Stimulated activated CD4-positive, alpha-beta T cell treated with anti-CD3 and anti-CD28 coated beads, Interleukin-4, amount 100 ng/mL, for 24 hours (primary cell): ENCODE data around the gene PCMT1.
"Not testable (repeated sequence)": the region's sequence is repeated elsewhere in the genome, so short reads cannot be mapped to it uniquely, and the experiment has no call there.

Experiments used
- DNase-seq: peaks from one replicate; pipeline ENCODE4 v3.0.0-alpha.2; 2020

Gene PCMT1

DNA sequence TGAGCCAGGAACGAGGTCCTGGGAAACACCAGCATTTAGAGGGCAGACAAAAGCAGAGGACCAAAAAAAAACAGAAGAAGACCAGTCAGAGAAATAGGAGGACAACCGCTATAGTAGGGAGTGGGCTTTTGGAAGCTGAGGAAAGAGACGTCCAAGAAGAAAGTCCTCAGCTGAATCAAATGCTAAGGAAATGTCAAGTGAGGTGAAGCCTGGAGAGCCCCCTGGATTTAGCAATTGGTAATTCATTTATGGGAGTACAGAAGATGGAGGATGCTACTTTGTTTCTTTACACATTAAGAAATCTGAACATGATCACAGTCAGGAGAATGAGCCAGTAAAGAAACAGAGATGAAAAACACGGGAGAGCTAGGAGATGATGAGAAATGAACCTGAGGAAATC, 73.5 kb downstream of the PCMT1 start:
- DNase-seq: no peak

DNA sequence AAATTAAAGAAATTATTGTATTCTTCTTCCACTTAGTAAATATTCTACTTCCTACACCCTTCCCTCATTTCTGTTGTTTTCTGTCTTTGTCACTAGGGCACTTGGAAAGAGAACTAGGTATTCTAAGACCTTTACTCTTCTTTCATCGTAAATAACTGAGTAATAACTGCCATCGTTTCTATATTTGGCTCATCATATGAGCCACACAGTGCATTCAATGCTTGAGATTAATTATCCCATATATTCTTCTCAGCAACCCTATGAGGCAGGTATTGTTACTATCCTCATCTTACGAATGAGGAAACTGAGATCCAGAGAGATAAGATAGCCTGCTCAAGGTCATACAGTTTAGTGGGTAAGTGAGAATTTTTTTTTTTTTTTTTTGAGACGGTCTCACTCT, 75.8 kb downstream of the PCMT1 start:
- DNase-seq: no peak

DNA sequence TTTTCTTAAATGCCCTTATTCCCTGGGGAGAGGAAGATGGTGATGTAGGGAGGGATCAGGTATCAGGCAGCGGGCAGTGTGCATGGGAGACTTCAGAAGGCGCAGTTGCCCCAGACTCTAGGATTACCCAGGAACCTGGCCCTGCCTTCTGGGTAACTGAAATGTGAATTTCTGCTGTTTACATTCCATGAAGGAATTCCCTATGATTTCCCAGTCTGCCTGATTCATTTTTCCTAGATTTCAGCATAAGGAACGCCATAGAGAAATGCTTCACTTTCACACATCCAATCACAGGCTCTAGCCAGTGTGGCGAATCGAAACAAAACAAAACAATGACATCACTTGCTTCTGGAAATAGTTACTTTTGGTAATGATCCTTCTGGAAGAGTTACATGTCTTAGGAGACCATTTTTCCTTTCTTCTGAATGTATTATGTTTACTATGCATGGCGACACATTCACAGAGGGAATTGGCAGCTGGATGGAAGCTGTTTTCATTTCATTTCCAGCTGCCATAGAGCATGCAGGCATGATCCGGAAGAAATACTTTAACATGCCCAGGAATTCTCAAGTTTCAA, 81.3 kb downstream of the PCMT1 start:
- no peak for DNase-seq

DNA sequence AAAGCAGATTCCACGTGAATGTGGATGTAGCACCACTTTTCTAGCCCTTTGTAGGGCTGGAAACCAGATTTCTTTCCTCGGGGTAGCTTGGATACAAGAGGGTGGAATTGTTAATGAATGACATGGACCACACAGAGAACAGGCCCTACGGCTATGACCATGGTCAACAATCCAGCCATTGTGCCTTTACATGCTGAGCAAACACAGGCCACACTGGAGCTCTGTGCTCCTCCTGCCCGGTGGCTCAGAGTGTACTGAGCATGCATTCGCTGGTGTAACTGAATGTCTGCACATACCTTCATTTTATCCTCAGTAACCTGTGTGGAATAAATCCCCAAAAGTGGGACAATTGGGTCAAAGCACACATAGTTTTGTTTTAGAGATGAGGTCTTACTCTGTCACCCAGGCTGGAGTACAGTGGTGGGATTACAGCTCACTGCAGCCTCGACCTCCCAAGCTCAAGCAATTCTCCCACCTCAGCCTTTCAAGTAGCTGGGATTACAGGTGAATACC, 81.8 kb downstream of the PCMT1 start:
- no peak for DNase-seq

DNA sequence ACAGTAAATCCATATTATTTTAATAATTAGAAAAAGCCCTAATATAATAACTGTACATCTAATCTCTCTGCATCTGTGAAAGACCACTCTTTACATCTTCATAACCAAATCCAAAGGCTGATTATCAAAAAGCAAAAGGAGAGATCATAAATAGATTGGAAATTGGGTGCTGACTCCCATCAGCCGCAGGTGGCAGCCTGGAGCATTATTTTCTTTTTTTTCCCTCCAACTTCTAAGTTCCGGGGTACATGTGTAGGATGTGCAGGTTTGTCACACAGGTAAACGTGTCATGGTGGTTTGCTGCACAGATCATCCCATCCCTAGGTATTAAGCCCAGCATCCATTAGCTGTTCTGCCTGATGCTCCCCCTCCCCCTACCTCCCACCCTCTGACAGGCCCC, 84.1 kb downstream of the PCMT1 start:
- no peak for DNase-seq

DNA sequence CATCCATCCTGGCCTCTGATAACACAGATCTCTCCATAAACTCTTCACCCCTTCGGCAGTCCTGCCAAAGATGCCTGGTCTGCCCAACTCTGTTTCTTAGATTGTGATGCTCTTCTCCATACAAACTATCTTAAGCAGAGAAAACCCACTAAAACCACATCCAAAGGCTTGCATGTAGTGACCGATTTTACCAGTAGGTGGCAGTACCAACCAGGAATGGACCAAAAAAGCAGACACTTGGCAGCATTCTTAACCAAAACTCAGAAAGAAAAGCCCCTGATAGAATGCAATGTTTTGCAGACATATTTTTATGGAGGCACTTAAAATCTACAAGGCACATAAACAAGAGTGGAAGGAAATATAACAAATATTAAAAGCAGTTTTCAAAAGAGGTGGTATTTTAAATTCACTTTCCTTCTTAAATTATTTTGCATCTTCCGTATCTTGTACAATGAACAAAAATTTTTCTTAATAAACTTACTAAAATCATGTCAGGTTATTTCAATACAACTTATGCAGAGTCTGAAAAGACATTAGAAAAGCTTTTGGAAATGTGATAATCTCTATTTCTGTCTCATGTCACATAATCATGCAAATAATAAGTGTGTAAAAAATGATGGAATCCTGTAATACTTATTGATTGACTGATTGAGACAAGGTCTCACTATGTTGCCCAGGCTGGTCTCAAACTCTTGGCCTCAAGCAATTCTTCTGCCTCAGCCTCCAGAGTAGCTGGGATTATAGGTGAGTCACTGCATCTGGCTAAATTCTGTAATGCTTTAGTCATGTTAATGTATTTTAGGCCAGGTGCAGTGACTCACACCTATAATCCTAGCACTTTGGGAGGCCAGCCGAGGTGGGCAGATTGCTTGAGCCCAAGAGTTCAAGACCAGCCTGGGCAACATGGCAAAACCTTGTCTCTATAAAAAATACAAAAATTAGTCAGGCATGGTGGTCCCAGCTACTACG, 85.3 kb downstream of the PCMT1 start:
- DNase-seq: peak; percentile 76

DNA sequence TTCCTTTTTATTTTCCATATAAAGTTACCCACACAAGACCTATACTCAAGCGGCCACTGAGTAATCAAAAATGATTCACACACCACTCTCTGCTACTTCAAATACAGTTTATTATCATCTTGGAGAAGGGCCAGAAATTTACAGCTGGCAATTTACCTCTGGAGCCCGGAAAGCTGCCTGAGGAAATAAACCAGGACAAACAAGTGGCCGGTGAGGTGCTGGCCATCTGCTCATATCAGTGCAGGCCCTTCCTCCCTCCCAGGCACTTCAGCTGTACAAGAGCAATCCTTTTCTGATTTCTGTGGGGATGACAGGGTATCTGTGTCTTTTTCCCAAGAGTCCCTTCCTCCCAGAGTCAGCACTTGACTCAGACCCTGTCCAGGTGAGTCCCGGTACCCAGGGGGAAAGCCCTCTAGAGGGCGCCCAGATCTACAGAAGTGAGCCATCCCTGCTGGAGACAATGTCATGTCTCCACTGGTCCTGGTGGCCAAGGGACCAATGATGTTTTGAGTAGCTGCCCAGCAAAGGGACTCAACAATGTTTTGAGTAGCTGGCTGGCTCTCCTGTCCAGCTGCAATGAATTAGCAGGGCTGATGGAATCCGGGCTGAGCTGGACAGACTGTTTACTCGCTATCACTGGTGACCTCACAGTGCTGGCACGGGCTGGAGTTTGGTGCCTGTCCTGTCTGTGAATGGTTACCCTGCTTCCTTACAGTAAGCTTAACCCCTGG, 91.0 kb downstream of the PCMT1 start:
- peak; percentile 53 for DNase-seq

DNA sequence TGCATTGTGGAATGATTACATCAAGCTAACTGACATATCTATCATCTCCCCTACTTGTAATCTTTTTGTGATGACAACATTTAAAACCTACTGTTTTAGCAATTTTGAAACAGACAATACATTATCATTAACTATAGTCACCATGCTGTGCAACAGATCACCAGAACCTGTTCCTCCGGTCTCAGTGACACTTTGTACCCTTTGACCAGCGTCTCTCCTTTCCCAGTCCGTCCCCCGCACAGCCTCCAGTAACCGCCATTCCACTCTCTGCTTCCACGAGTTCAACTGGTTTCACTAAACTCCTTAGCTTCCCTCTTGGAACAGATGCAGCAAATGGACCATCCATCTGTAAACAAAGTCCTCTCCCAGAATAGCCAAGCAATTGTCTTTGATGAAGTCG, 92.8 kb downstream of the PCMT1 start:
- no peak for DNase-seq

DNA sequence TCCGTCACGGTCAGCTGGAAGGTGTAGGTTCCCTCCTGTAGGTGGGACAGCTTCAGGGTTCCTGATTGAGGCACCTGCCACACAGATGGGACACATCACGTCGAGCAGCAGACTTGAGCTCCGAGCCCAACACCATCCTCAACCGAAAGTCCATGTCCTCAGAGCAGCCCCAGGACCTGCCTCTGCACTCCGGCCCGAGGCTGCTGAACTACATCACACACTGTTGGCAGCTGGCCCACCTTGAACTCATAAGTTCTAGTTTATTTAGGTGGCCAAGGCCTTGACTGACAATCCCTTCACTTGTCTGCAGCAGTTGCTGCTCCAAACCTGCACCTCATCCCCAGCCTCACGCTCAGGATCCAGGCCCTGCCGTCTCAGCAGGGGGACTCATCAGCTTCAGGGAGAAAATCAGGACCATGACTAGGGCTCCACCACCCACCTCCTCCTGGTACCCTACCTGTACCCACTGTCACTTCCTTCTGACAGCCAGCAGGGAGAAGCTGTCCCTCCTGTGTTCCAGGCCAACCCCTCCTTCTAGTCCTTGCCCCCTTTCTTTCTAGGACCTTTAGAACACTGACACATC, 93.6 kb downstream of the PCMT1 start:
- DNase-seq: no peak

DNA sequence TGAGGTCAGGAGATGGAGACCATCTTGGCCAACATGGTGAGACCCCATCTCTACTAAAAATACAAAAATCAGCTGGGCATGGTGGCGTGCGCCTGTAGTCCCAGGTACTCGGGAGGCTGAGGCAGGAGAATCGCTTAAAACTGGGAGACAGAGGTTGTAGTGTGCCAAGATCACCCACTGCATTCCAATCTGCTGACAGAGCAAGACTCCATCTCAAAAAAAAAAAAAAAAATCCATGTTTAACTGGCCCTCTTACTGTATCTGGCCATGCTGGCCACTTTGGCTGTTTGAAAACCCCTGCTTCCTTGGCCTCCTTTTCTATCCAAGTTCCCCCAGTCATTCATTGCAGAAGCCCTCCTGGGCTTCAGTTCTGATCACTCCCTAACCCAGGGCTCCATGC, 94.5 kb downstream of the PCMT1 start:
- DNase-seq: not testable (repeated sequence)

DNA sequence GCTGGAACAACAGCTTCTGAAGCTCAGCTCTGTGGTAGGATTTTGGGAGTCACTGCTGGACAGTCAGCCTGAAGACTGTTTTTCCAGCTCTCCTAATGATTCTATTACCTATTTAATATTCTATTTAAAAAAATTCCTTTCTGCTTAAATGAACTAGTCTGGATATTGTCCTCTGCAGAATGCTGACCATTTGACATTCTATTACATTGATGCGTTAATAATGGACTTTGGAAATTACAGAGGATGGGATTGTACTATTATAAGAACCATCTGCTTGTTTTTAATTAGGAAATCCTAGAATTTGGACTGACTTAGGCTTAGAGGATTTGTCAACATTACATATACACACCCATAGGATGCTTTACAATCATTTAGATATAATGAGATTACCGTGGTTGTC, 94.9 kb downstream of the PCMT1 start:
- no peak for DNase-seq

DNA sequence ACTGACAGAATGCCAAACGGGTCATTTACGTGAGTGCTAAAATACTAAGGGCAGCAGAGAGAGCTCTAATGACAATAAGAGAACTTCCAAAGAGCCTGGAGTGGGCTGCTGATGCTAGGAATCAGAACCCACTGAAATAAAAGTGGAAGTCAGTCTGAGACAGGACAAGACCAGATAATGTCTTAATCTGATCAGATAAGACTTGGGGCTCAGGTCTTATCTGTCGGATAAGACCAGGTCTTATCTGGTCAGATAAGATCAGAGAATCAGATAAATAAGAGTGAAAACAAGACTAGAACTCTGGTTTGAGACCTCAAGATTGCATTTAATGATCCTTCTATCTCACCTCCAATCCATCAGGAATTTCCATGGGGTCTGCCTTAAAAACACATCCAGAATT, 96.0 kb downstream of the PCMT1 start:
- DNase-seq: no peak

DNA sequence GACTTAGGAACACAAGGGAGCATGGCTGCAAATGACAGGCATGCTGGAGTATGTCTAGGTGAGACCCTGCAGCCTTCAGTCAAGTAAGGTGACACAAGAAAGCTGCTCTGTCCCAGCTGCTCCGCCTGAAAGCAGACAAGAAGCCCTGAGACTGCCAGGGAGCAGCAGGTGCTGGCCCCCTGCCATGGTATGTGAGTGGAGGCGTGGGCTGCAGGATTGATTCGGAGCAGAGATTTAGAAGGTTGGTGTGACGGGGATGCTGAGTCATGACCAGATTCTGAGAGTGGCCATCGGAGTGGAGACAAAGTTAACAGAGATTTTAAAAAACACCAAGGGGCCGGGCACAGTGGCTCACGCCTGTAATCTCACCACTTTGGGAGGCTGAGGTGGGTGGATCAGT, 96.8 kb downstream of the PCMT1 start:
- no peak for DNase-seq

DNA sequence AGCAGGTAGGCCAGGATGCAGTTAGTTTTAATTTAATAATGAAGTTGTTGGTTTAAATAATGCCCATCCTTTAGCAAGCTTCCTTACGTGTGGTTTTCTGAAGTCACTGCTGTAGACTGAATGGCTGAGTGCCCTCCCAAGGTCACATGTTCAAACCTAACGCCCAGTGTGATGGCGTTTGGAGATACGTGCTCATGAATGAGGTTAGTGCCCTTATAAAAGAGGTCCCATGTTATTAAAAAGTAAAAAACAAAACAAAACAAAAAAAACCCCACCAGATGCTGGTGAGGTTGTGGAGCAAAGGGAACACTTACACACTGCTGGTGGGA, 98.4 kb downstream of the PCMT1 start:
- DNase-seq: no peak

DNA sequence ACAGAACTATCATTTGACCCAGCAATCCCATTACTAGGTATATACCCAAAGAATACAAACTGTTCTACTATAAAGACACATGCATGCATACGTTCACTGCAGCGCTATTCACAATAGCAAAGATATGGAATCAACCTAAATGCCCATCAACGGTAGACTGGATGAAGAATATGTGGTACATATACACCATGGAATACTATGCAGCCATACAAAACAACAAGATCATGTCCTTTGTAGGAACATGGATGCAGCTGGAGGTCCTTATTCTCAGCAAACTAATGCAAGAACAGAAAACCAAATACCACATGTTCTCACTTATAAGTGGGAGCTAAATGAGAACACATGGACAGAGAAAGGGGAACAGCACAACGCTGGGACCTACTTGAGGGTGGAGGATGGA, 98.8 kb downstream of the PCMT1 start:
- DNase-seq: not testable (repeated sequence)

DNA sequence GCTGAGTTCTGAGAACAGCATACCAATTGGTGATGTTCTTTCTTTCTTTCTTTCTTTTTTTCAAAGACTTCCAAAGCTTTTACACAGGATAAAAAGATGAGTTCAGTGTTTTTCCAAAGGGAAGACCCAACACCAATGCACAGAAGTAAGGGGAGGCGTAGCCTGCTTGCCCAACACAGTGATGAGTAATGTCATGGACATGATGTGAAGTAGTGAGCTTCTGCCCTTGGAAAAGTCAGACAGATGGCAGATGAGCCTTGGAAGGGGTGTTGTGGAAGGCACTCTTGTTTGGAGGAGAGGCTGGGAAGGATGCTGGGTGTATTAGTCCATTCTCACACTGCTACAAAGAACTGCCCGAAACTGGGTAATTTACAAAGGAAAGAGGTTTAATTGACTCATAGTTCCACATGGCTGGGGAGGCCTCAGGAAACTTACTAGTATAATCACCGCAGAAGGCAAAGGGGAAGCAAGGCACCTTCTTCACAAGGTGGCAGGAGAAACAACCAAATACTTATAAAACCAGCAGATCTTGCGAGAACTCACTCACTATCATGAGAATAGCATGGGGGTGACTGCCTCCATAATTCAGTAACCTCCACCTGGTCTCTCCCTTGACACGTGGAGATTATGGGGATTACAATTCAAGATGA, 102.0 kb downstream of the PCMT1 start:
- no peak for DNase-seq

DNA sequence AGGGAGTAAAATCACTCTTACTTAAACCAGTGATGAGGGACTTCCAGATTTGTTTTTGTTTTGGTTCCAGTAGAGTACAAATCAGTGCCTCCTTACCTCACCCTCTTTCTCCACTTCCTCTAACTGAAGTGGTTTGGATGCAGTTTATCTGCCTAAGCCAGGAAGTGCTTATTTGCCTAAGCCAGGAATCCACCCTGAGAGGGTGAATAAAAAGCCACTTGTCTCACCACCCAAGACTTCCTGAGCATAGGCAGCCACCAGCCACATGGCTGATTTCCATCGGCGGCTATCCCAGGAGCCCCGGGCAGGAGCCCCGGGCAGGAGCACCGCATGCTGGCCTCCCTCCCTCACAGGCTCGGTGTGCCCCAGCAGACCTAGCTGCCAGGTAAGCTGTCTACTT, 102.6 kb downstream of the PCMT1 start:
- no peak for DNase-seq

DNA sequence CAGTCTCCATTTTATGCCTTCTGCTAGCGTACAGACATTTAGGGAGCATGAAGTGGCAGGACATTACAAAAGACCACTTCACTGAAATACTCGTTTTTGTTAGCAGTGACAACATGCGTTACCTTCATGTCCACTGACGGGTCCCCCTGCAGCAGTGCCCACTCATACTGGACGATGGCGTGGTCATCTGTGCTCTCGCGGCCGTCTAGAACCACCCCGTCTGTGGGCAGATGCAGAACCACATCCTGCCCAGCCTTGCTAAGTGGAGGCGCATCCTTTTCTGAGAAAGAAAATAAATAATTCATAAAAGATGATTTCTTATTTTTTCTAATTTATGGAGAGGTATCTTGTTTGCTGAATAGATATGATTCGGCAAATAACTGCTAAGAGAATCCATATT, 103.3 kb downstream of the PCMT1 start:
- no peak for DNase-seq

DNA sequence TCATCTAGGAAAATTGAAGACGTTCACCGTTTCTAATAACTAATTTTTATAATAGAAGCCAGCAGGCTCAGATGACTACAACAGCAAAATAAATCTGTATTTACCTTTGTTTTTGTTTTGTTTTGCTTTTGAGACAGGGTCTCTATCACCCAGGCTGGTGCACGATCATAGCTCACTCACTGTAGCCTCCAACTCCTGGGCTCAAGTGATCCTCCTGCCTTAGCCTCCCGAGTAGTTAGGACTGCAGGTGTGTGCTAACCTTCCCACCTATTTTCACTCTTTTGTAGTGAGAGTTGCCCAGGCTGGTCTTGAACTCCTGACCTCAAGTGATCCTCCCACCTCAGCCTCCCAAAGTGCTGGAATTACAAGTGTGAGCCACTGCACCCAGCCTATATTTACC, 104.5 kb downstream of the PCMT1 start:
- DNase-seq: not testable (repeated sequence)

DNA sequence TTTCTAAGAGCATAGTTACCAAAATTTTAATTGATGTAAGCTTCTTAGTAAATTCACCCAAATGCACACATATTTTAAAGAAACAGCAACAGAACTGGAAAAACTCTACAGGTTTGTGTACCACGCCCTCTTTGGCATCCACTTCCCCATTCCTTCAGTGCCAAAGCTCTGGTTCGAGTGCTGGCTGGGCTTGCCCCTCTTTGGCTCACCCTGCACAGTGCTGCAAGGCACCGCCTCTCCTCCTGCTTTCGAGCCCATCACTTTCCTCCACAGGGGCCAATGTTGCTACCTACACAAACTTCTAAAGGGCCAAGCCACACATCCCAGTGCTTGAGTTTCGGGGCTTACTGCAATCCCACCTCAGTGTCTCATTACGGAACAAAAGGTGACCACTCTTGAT, 105.0 kb downstream of the PCMT1 start:
- no peak for DNase-seq

DNA sequence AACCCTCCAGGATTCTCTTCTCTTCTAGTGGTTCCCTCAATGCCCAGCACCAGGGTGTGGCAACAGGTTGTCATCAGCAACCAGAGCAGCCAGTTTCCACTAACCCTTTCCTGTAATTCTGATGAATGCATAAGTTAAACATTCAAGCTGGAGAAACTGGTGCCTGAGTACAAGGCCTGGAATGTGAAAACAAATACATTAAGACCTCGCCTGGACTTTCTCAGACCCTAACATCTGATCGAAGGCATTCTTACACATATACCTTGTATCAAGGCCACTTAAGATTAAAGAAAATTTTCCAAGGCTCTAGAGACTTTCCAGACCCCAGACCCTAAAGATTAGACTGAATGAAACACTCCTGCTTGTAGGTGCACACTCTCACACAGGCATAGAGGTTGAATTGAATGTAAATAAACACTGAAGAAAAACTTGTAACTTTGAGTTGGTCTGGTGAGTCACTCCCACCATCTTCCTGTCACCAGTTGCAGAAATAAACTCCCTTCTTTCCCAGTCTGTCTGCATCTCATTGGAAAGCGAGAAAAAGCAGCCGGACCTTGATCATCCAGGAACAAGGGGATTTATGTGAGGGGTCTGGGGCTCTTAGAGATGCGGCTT, 105.6 kb downstream of the PCMT1 start:
- no peak for DNase-seq

DNA sequence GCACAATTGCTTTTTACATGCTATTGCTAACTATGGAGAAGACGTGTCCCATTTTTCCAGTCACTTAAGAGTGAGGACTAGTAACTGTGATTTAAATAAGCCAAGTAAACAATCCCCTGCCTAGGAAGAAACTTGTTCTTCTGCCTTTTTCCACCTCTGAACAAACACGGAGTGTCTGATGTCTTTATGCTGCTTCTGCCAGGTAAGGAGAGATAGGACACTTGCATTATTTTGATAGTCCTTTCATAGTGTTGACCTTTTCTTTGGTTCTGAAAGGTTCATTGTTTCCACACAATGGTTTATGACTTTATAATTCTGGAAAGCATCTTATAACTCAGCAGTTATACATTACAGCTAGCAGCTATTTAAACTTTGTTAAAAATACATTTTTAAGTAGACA, 106.2 kb downstream of the PCMT1 start:
- no peak for DNase-seq
